ENCODE results near the gene VAPA.

VAPA gene

GRCh38 chr18:9973470-9973869 lies 59.7 kb downstream of the VAPA start:
- no peak overlapping the region for H3K27ac Mint-ChIP-seq
- no peak for ATAC-seq (replicated peaks)
- no peak overlapping the region for H3K4me3 Mint-ChIP-seq
- peaks cover 10 to 15% of the 10 kb centered on the region in 2 donors for H3K4me1 Mint-ChIP-seq
- peaks cover 2 to 10% of the 10 kb centered on the region in 2 donors for H3K36me3 Mint-ChIP-seq
- H3K9me3 Mint-ChIP-seq, result peaks cover 5 to 7% of the 10 kb centered on the region in 2 donors
- DNase-seq, result no peak
- H3K27me3 Mint-ChIP-seq, result peaks cover 22 to 25% of the 10 kb centered on the region in 2 donors

- no peak overlapping the region for H3K27ac Mint-ChIP-seq
These were observed 60.6 kb downstream of the VAPA start for GRCh38 chr18:9974279-9974915.

GRCh38 chr18:9975658-9976057 lies 61.8 kb downstream of the VAPA start:
- peaks cover 1 to 6% of the 10 kb centered on the region in 2 donors for H3K4me1 Mint-ChIP-seq
- DNase-seq (no peak), ATAC-seq (replicated peaks) (no peak)
- H3K27ac Mint-ChIP-seq, result no peak overlapping the region
- H3K4me3 Mint-ChIP-seq, result no peak overlapping the region
- H3K27me3 Mint-ChIP-seq, result peaks cover under 1 to 3% of the 10 kb centered on the region in 2 donors
- peaks cover 0 to 10% of the 10 kb centered on the region in 2 donors for H3K36me3 Mint-ChIP-seq
- H3K9me3 Mint-ChIP-seq, result peaks cover 5 to 7% of the 10 kb centered on the region in 2 donors

More at GRCh38 chr18:9974279-9974915, 60.6 kb downstream of the VAPA start:
- ATAC-seq (replicated peaks), result no peak
- Mint-ChIP-seq H3K9me3 (peaks cover 5 to 7% of the 10 kb centered on the region in 2 donors), H3K4me1 (peaks cover 4 to 10% of the 10 kb centered on the region in 2 donors), H3K4me3 (no peak overlapping the region), H3K27me3 (peaks cover 13 to 16% of the 10 kb centered on the region in 2 donors), H3K36me3 (peaks cover 0 to 10% of the 10 kb centered on the region in 2 donors)
- DNase-seq, result no peak

GRCh38 chr18:9982711-9983110 lies 68.9 kb downstream of the VAPA start:
- no peak overlapping the region for H3K27ac Mint-ChIP-seq
- no peaks in the 10 kb centered on the region for H3K36me3 Mint-ChIP-seq
- no peak overlapping the region for H3K4me3 Mint-ChIP-seq
- H3K27me3 Mint-ChIP-seq, result peaks cover 0 to 5% of the 10 kb centered on the region in 2 donors
- DNase-seq (no peak), ATAC-seq (replicated peaks) (no peak)
- peaks cover 1 to 6% of the 10 kb centered on the region in 2 donors for H3K4me1 Mint-ChIP-seq
- H3K9me3 Mint-ChIP-seq, result no peaks in the 10 kb centered on the region

GRCh38 chr18:9984080-9984479 lies 70.3 kb downstream of the VAPA start:
- DNase-seq, result no peak
- H3K27ac Mint-ChIP-seq, result no peak overlapping the region
- no peaks in the 10 kb centered on the region for H3K4me1 Mint-ChIP-seq
- no peaks in the 10 kb centered on the region for H3K9me3 Mint-ChIP-seq
- peaks cover 0 to 5% of the 10 kb centered on the region in 2 donors for H3K27me3 Mint-ChIP-seq
- no peaks in the 10 kb centered on the region for H3K36me3 Mint-ChIP-seq
- H3K4me3 Mint-ChIP-seq, result no peak overlapping the region
- no peak for ATAC-seq (replicated peaks)

GRCh38 chr18:9985641-9986040 lies 71.8 kb downstream of the VAPA start:
- Mint-ChIP-seq H3K9me3 (no peaks in the 10 kb centered on the region), H3K27ac (no peak overlapping the region), H3K36me3 (no peaks in the 10 kb centered on the region), H3K27me3 (peaks cover 0 to 5% of the 10 kb centered on the region in 2 donors), H3K4me3 (no peak overlapping the region), H3K4me1 (peaks cover 0 to 5% of the 10 kb centered on the region in 2 donors)
- no peak for DNase-seq
- no peak for ATAC-seq (replicated peaks)

GRCh38 chr18:9986156-9986930 lies 72.5 kb downstream of the VAPA start:
- no peak overlapping the region for H3K27ac Mint-ChIP-seq
- ATAC-seq (replicated peaks) (no peak), DNase-seq (no peak)
- H3K27me3 Mint-ChIP-seq, result peaks cover 5 to 10% of the 10 kb centered on the region in 2 donors
- peaks cover 0 to 5% of the 10 kb centered on the region in 2 donors for H3K4me1 Mint-ChIP-seq
- H3K9me3 Mint-ChIP-seq, result no peaks in the 10 kb centered on the region
- no peaks in the 10 kb centered on the region for H3K36me3 Mint-ChIP-seq
- no peak overlapping the region for H3K4me3 Mint-ChIP-seq

- Mint-ChIP-seq H3K4me3 (no peak overlapping the region), H3K36me3 (no peaks in the 10 kb centered on the region), H3K27ac (no peak overlapping the region), H3K27me3 (peaks cover 15% of the 10 kb centered on the region in 2 donors), H3K4me1 (peaks cover 0 to 5% of the 10 kb centered on the region in 2 donors), H3K9me3 (no peaks in the 10 kb centered on the region)
- DNase-seq, result no peak
- ATAC-seq (replicated peaks), result no peak
These were observed 73.5 kb downstream of the VAPA start for GRCh38 chr18:9987345-9987744.

GRCh38 chr18:9987931-9988330 lies 74.1 kb downstream of the VAPA start:
- Mint-ChIP-seq H3K27me3 (peaks cover 15% of the 10 kb centered on the region in 2 donors), H3K9me3 (no peaks in the 10 kb centered on the region), H3K4me3 (no peak overlapping the region), H3K36me3 (no peaks in the 10 kb centered on the region), H3K4me1 (peaks cover 0 to 5% of the 10 kb centered on the region in 2 donors), H3K27ac (no peak overlapping the region)
- ATAC-seq (replicated peaks) (no peak), DNase-seq (no peak)

- Mint-ChIP-seq H3K36me3 (no peaks in the 10 kb centered on the region), H3K27ac (no peak overlapping the region), H3K27me3 (peaks cover 15% of the 10 kb centered on the region in 2 donors), H3K9me3 (no peaks in the 10 kb centered on the region), H3K4me3 (no peak overlapping the region), H3K4me1 (peaks cover 0 to 5% of the 10 kb centered on the region in 2 donors)
- ATAC-seq (replicated peaks), result no peak
- no peak for DNase-seq
These were observed 74.8 kb downstream of the VAPA start for GRCh38 chr18:9988665-9989064.

GRCh38 chr18:9989481-9989880 lies 75.7 kb downstream of the VAPA start:
- Mint-ChIP-seq H3K36me3 (no peaks in the 10 kb centered on the region), H3K27ac (no peak overlapping the region), H3K4me3 (no peak overlapping the region), H3K9me3 (no peaks in the 10 kb centered on the region), H3K27me3 (peaks cover 15% of the 10 kb centered on the region in 2 donors), H3K4me1 (peaks cover 0 to 5% of the 10 kb centered on the region in 2 donors)
- no peak for DNase-seq
- no peak for ATAC-seq (replicated peaks)

- Mint-ChIP-seq H3K4me3 (no peak overlapping the region), H3K27ac (no peak overlapping the region), H3K36me3 (no peaks in the 10 kb centered on the region), H3K27me3 (peaks cover 12 to 15% of the 10 kb centered on the region in 2 donors), H3K4me1 (peaks cover 0 to 5% of the 10 kb centered on the region in 2 donors), H3K9me3 (peaks cover 0 to 2% of the 10 kb centered on the region in 2 donors)
- ATAC-seq (replicated peaks), result no peak
- DNase-seq, result no peak
These were observed 77.5 kb downstream of the VAPA start for GRCh38 chr18:9991011-9992000.

GRCh38 chr18:9992300-9992972 lies 78.6 kb downstream of the VAPA start:
- Mint-ChIP-seq H3K27ac (no peak overlapping the region), H3K36me3 (no peaks in the 10 kb centered on the region), H3K27me3 (peaks cover 10 to 15% of the 10 kb centered on the region in 2 donors), H3K9me3 (peaks cover 6 to 7% of the 10 kb centered on the region in 2 donors), H3K4me1 (peaks cover 0 to 5% of the 10 kb centered on the region in 2 donors), H3K4me3 (no peak overlapping the region)
- ATAC-seq (replicated peaks) (no peak), DNase-seq (no peak)
